Uterus (tissue), 2 donors: Measurements from ENCODE around the gene DMBT1.

Experiments
- CTCF ChIP-seq, 4 experiments: fragments of 200-600 bp in 2 of 4; fragments of 450-650 bp in 2 of 4; sonication (generic) in 2 of 4; IDR thresholded peaks; one replicate each; pipeline ENCODE4 v1.5.1; 2016 to 2019; ENCODE audit warnings: antibody characterized with exemption in 4 of 4, mild to moderate bottlenecking in 2 of 4, moderate library complexity in 1 of 4
- POLR2A ChIP-seq, 2 donors: fragments of 450-650 bp; IDR thresholded peaks; one replicate each; pipeline ENCODE4 v1.6.1; 2016; ENCODE audit warnings: antibody characterized with exemption in 2 of 2, mild to moderate bottlenecking in 1 of 2, moderate library complexity in 1 of 2

DNA sequence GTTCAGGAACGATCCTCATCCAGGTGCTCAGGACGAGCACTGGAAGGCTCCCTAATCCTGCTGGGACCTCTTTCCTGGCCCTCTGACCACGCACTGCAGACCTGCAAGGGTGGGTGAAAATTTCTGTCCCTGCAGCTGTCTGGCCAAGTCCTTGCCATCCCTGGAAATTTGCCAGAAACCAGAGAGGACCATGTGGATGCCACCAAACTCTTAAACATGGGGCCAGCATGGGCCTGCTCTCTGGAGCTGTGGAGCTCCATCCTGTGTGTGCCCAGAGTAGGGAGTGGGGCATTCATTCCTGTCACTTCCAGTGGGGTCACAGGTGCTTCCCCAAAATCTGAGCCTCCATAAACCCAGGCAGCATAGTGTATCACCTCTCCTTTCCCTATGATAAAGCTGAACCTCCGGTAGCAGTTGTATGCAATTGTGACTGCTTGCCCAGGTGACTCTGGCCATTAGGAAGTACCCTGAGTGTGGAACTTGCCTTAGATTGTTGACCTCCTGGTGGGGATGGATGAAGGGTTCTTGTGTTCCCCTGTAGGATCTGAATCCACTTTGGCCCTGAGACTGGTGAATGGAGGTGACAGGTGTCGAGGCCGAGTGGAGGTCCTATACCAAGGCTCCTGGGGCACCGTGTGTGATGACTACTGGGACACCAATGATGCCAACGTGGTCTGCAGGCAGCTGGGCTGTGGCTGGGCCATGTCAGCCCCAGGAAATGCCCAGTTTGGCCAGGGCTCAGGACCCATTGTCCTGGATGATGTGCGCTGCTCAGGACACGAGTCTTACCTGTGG lies 57.1 kb downstream of the DMBT1 start:
- TF ChIP-seq CTCF (IDR thresholded peaks at IDR 0.05) (no peak), POLR2A (IDR thresholded peaks at IDR 0.05) (no peak)
